HG03432 (cell line): ENCODE measurements around the gene OPTC.
"Not testable (repeated sequence)": the region's sequence is repeated elsewhere in the genome, so short reads cannot be mapped to it uniquely, and the experiment has no call there.

Experiments
- ATAC-seq: cut with Tn5 transposase; IDR thresholded peaks from one replicate; pipeline ENCODE4 v1.9.1; 2021; ENCODE audit warnings: mild to moderate bottlenecking, moderate library complexity; ENCODE audit not compliant: unreplicated experiment

Gene OPTC

DNA sequence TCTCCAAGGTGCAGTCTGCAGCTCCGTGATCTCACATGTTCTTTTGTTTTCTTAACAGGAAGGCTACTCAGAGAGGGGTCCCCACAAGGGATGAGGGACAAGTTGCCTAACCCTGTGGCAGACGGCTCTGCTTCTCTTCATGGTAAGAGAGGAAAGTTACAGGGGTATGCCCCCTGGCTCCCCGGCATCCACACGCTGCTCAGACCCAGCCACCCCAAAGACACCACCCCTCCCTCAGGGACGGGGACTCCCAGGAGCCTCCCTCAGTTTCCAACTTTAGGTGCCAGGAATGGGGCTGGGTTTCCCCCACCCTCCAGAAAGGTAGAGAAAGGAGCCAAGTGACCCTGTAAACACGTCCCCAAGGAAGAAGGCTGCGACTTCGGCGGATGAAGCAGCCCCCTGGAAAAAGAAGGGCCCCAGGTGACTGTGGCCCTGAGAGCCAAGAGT is 19.7 kb downstream of the OPTC start:
- no peak for ATAC-seq

GRCh38 chr1:203516184-203516583 is 22.2 kb downstream of the OPTC start:
- ATAC-seq: no peak

GRCh38 chr1:203516906-203517305 is 23.0 kb downstream of the OPTC start:
- ATAC-seq: no peak

GRCh38 chr1:203517426-203518110 is 23.6 kb downstream of the OPTC start:
- no peak for ATAC-seq

- not testable (repeated sequence) for ATAC-seq
These were observed 24.2 kb downstream of the OPTC start for GRCh38 chr1:203518139-203518538.

- no peak for ATAC-seq
These were observed 24.6 kb downstream of the OPTC start for GRCh38 chr1:203518541-203518940.

DNA sequence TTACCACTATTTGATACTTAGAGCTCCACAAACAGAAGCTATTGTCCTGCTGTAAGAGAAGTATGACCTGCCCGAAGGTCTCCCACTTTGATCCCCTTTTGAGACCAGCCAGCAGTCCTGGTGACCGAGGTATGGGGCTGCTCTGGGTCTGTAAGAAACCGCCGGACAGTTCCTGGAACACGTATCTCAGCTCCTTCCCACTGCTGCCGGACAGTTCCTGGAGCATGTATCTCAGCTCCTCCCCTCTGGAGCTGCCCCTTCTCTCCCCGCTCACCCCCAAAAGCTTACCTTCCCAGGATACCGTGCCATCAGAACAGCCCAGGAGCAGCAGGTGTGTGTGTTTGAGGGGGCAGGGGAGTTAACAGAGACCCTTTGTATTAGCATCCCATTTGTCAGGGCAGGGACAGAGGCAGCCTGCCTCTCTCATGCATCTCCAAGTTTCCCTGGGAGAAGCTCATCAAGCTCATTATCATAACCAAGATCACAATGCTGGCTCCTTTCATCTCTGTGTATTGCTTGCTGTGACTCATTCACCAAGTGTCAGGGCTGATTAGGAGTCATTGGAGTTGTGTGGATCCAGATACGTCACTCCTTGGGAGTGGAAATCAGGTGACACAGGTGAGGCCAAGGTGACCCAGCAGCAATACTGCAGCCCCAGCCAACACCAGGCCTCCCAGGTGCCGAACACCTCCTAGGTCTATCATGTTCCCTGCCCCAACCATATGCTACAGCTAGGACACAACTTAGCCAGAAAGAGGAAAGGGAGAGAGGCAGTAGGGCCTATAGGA is 25.3 kb downstream of the OPTC start:
- no peak for ATAC-seq

- ATAC-seq: no peak
These were observed 25.9 kb downstream of the OPTC start for GRCh38 chr1:203519896-203520295.

GRCh38 chr1:203520315-203520714 is 26.4 kb downstream of the OPTC start:
- no peak for ATAC-seq

GRCh38 chr1:203521074-203521794 is 27.3 kb downstream of the OPTC start:
- no peak for ATAC-seq

GRCh38 chr1:203521812-203522211 is 27.9 kb downstream of the OPTC start:
- no peak for ATAC-seq

DNA sequence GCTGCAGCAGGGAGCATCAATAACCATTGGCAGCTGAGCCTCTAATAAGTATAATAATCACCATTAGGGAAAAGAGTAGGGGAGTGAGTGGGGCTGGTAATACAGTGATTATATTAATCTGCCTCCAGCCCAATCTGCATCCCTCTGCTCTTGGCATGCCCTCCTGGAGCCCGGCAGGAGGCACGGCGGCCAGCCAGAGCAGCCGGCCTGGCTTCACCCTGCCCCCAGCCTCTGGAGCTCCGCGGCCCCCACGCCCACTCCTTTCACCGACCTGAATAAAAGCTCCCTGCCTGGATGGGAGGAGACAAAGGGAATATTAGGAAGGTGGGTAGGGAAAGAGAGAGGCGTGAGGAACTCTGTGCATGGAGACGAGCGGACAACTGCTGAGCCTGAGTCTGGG is 28.3 kb downstream of the OPTC start:
- ATAC-seq: no peak

- no peak for ATAC-seq
These were observed 29.7 kb downstream of the OPTC start for GRCh38 chr1:203523667-203524066.

DNA sequence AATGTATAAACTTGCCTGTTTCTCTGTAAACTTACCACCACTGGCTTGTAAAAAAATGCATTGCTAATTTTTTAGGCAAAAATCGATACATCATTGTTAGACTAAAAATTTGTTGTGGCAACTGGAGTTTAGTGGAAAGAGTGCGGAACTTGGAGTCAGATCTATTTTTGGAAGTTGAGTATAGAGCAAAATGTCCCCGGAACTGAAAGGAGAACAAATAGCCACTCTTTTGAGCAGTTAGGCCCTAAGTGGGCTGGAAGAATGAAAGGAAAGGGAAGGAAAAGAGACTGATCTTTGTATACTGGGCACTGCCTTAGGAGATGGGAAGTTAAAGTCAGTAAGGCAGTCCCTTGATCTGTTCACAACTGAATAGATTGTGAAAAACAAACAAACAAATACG is 30.2 kb downstream of the OPTC start:
- ATAC-seq: no peak

- no peak for ATAC-seq
These were observed 30.9 kb downstream of the OPTC start for GRCh38 chr1:203524824-203525223.

GRCh38 chr1:203525685-203526084 is 31.7 kb downstream of the OPTC start:
- ATAC-seq: no peak

DNA sequence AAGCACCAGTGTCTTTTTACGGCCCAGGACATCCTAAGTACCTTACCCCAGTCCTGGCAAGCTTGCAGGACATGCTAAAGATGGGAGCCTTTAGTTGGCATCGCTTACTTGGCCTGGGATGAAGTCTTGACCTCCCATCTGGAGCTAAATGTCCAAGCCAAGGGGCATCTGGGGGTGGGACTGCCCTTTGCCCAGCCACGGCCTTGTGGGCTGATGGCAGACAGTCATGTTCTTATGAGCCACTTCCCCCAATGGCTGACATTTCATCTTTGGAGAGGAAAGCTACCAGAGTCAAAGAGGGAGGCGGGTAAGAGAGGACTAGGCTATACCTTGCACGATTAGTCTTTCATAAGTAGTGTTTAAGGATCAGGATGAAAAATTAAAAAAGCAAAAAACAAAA is 32.2 kb downstream of the OPTC start:
- no peak for ATAC-seq

GRCh38 chr1:203526572-203526971 is 32.6 kb downstream of the OPTC start:
- ATAC-seq: no peak

DNA sequence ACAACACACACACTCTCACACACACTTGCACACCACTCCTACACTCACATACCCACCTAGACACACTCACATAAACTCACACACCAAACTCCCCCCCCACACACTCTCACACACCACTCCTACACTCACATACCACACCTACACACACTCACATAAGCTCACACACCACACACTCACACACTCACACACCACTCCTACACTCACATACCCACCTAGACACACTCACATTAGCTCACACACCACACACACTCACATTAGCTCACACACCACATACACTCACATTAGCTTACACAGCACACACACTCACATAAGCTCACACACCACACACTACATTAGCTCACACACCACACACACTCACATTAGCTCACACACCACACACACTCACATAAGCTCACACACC is 33.1 kb downstream of the OPTC start:
- no peak for ATAC-seq

GRCh38 chr1:203528063-203528462 is 34.1 kb downstream of the OPTC start:
- no peak for ATAC-seq

DNA sequence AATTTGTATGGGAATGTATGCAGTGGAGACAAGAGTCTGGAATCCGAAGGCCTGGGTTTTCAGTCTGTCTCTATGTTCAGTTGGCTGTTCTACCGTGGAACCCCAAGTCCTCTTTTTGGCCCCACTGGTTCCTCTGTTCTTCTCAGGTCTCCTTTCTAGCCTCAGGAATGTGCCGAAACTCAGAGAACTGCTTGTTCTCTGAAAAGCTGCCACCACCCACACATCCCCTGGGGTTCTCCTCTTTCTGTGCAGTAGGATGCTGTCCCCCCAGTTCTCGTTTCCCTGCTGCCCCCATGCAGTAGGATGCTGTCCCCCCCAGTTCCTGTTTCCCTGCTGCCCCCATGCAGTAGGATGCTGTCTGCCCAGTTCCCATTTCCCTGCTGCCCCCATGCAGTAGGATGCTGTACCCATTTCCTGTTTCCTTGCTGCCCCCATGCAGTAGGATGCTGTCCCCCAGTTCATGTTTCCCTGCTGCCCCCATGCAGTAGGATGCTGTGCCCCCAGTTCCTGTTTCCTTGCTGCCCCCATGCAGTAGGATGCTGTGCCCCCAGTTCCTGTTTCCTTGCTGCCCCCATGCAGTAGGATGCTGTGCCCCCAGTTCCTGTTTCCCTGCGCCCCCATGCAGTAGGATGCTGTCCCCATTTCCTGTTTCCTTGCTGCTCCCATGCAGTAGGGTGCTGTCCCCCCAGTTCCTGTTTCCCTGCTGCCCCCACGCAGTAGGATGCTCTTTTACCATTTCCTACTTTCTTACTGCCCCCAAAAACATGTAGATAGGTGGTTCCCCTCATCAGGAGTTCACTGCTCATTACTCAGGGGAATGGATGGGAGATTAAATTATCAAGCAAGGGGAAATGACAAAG is 35.3 kb downstream of the OPTC start:
- ATAC-seq: no peak
